ENCODE data around the gene NCOA3.

Gene NCOA3

DNA sequence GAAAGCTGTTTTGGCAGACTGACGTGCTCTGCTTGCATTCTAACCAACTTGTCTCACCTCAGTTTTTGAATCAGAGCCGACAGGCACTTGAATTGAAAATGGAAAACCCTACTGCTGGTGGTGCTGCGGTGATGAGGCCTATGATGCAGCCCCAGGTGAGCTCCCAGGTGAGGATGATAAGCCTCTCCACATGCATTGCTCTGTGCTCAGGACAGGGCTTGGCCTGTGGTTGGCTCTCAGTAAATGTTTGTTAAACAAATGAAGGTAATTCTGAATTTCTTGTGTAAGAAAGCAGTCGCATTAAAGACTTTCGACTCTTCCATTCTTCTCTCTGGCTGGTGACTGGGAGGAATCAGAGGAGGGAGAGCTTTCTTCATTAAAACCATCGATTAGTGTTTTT lies 147.3 kb downstream of the NCOA3 start:
- FAIRE-seq: no peak

DNA sequence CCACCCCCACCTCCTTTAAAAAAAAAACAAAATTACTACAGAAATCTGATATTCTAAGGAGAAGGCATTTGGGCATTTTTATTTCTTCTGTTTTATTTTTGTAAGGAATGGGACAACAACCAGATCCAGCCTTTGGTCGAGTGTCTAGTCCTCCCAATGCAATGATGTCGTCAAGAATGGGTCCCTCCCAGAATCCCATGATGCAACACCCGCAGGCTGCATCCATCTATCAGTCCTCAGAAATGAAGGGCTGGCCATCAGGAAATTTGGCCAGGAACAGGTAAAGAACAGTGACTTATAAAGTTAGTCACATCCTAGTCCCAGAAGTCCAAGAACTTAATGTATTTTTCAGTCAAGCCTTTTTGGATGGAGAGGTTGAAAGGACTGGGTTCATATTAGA lies 150.6 kb downstream of the NCOA3 start:
- FAIRE-seq: no peak

DNA sequence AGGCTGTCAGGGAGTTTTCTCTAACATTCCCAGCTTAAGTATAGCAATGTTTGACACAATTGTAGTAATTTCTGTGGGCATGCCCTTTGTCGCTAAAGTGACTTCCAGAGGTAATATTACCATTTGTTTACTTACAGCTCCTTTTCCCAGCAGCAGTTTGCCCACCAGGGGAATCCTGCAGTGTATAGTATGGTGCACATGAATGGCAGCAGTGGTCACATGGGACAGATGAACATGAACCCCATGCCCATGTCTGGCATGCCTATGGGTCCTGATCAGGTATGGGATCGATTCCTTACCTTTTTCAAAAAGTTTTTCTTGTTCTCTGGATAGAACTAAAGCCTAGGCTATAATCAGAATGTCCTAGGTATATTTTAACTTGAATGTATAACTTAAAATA lies 151.1 kb downstream of the NCOA3 start:
- FAIRE-seq: no peak

DNA sequence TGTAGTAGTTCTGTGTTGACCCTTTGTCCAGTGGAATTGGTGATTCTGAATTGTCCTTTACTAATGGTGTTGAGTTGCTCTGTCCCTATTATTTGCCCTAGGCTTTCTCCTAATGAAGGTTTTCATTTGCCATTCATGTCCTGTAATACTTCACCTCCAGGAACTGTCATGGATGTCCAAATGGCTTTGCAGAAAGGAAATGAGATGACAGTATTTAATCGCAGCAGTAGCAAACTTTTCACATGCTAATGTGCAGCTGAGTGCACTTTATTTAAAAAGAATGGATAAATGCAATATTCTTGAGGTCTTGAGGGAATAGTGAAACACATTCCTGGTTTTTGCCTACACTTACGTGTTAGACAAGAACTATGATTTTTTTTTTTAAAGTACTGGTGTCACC lies 152.2 kb downstream of the NCOA3 start:
- FAIRE-seq: no peak

DNA sequence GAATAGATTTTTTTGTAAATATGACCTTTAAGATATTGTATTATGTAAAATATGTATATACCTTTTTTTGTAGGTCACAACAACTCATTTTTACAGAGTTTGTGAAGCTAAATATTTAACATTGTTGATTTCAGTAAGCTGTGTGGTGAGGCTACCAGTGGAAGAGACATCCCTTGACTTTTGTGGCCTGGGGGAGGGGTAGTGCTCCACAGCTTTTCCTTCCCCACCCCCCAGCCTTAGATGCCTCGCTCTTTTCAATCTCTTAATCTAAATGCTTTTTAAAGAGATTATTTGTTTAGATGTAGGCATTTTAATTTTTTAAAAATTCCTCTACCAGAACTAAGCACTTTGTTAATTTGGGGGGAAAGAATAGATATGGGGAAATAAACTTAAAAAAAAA lies 152.7 kb downstream of the NCOA3 start:
- FAIRE-seq: no peak

DNA sequence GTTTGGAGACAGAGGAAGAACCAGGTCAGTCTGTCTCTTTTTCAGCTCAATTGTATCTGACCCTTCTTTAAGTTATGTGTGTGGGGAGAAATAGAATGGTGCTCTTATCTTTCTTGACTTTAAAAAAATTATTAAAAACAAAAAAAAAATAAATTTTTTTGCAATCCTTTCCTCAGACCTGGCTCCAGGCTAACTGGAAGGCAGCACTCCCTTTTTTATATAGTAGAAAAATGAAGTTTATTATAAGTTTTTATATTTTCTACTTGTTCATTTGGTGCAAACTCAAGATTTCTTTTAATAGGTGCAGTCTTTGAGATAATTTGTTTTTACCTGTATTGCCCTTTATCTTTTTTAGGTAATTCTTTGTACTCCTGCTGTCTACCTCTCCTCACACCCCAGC lies 153.9 kb downstream of the NCOA3 start:
- no peak for FAIRE-seq

DNA sequence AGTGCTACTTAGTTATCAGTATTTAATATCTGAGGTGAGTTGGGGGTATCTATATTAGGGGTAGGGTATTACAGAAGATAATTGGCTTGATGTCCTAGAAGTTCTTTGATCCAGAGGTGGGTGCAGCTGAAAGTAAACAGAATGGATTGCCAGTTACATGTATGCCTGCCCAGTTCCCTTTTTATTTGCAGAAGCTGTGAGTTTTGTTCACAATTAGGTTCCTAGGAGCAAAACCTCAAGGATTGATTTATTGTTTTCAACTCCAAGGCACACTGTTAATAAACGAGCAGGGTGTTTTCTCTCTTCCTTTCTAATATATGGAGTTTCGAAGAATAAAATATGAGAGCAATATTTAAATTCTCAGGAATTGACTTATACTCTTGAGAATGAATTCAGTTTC lies 154.6 kb downstream of the NCOA3 start:
- FAIRE-seq: no peak

DNA sequence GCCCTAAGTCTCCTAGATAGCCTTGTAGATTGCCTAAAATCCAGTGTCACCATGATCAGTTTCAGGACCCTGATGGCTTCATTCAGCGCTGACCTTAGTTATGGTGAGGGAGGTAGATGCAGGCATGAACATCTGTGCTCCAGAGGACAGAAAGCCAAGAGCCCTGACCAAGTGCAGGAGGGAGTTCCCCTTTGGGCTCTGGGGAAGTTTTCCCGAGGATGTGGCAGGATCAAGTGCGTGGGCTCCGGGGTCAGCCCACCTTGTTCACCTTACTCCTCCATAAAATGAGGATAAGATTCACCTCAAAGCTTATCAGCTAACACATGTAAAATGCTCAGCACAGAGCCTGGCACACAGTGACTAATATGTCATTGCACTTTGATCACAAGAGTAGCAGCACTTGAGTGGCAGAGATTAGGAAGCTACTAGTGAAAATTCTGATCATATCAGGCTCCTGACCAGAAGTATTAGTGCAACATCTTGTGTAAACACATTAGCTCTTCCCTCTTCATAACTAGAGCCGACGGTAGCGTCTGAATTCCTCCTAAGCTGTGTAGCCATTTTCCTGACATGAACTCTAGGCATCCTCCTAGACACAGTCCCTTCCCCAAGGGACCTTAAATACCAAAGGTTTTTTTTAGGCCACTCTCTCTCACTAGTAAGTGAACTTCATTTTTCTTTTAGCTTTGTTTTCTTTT lies 158.4 kb downstream of the NCOA3 start:
- no peak for FAIRE-seq

DNA sequence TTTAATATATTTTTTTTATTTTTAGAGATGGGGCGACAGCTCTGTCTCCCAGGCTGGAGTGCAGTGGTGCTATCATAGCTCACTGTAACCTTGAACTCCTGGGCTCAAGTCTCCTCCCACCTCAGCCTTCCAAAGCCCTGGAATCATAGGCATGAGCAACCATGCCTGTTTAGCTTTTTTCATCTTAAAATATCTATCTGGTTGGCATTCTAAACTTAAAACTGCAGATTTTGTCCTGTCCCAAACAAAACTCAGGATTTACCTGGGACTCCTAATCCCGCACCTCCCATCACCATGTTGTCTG lies 158.9 kb downstream of the NCOA3 start:
- FAIRE-seq: no peak

DNA sequence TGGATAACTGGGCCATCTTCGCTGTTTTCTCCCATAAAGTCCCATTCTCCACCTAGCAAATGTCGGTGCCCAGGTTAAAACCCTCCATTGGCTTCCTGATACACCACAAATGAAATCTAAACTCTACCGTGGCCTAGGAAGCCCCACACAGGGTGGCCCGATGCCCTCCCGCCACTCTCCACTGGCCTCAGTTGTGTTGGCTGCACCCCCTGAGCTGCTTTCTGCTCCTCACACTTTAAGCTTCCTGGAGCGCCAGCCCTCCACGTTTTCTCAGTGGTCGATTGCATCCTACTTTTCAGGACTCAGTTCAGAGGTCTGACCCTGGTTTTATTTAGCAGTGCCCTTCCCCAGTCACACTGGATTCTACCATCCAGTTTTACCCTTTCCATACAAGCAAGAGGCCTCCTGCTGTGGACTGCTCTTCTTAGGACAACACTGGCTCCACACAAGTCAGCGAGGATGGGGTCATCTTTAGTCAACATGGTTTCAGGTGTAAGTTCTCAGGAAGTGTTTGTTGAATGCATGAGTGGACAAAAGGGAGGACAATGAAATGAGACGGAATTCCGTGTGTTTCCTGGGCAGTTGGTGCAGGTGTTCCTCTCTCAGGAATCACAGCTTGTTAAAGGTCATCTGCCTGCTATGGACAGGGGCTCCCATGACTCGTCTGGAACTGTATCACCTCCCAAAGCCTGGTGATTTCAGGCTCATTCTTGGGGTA lies 159.5 kb downstream of the NCOA3 start:
- no peak for FAIRE-seq

DNA sequence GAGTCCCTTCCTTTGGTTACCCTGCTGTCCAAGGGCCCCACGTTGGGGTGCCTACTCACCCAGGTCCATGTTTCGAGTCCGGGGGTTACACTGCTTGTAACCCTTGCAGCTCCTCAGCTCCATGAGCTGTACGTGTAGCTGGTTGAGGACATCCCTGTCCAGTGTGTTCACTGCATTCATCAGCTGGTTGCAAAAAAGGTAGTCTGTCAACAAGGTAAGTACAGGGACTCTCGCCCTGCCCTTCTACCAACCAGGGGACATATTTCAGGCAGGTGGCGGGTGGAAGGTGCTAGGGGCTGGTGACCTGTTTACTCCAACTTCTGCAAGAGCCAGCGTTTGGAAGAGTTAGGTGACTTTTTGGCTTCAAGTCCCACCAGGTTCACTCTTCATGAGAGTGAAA lies 160.0 kb downstream of the NCOA3 start:
- FAIRE-seq: no peak

DNA sequence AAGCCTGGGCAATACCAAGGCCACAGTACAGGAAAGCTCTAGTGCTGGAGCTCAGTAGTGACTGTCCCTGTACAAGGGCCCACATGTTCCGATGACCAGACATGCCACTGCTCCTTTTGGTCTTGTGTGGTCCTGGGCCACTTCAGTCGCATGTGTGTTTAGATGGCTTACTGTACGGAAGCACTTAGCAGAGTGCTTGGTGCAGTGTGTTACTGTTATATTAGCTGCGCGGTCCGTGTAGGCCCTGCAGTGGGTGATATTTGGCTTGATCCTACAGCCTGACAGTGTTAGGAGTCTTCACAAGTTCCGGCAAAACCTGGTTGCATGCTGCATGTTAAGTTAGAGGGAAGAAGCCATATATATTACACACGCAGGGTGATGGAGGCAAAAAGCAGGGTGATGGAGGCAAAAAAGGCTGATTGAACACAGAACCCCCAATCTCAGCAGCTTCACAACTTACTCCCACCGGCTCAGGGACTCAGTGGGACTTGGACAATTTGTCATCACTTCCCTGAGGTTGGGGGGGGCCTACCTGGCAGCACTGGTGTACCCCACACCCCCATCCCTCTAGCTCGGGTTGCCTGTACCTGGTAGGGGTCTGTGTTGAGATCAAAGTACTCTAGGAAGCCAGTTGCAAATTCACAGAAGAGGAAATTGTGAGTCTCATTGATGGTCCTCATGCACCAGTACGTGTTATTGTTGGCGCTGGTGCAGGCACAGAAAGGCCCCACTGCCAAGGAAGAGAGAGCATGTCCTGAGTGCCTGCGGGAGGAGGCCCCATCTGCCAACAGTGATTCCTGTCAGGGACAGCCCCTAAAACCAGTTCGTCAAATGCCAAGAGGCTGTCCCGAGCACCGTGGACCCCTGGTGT lies 161.0 kb downstream of the NCOA3 start:
- FAIRE-seq: no peak

DNA sequence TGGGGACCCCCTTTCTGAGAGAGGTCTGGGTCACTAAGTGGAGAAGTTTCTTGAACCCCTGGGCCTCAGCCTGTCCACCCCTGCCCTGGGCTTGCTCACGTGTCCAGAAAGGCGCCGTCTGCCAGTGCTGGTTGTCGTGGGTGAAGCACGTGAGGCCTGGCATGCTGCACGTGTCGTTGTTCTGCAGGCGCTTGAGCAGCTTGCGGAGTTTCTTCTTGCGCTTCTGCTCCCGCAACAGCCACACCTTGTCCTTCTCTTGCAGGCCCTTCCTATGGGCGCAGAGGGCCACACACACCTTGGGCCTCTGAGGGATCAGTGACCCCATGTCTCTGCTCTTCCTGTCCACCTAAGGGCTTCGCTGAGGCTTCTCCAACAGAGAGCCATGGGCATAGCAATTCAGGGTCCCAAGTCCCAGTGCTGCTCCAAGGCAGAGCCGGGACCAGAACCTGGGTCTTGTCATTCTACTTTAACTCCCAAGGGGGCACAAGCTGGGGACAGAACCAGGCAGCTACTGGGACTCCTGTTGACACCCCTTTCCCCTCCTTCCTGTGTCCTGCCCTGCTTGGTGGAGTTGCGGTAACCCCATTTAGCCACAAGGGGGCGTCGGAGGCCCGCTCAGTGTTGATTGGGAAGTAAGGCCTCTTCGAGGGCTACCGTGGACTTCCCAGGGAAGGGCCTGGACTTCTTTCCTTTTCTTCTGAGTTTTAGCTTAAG lies 161.8 kb downstream of the NCOA3 start:
- no peak for FAIRE-seq

DNA sequence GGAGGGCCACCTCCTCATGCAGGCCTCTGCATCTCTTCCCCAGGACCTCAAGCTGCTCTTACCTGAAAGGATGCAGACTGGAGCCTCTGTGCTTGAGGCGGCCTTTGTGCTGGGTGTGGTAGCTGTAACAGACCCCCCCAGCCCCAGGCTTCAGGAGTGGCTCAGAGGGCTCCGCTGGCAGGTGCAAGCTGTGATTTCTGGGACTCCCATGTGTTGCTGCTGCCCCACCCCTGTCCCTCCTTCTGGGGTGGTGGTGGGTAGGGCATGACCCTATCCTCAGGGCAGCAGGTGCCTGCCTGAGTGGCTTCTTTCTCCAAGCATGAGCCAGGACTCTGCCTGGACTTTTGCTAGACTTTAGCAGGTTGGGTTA lies 162.4 kb downstream of the NCOA3 start:
- no peak for FAIRE-seq

DNA sequence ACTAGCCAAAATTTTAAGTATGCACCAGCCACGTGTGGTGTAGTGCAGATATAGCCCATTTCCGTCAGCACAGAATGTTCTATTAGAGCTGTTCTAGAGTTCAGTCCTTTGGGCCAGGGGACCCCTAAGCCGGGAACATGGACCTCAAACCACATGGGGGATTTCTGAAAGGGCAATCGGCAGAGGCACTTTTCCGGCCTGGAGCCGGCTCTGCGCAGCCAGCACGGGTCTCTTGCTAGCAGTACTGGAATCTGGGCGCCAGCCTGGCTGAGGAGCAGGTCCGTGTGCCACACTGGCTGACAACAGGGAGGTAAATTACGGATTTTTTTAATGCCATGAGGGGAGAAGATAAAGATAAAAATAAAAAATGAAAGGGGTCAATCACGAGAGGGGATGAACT lies 163.1 kb downstream of the NCOA3 start:
- FAIRE-seq: no peak

DNA sequence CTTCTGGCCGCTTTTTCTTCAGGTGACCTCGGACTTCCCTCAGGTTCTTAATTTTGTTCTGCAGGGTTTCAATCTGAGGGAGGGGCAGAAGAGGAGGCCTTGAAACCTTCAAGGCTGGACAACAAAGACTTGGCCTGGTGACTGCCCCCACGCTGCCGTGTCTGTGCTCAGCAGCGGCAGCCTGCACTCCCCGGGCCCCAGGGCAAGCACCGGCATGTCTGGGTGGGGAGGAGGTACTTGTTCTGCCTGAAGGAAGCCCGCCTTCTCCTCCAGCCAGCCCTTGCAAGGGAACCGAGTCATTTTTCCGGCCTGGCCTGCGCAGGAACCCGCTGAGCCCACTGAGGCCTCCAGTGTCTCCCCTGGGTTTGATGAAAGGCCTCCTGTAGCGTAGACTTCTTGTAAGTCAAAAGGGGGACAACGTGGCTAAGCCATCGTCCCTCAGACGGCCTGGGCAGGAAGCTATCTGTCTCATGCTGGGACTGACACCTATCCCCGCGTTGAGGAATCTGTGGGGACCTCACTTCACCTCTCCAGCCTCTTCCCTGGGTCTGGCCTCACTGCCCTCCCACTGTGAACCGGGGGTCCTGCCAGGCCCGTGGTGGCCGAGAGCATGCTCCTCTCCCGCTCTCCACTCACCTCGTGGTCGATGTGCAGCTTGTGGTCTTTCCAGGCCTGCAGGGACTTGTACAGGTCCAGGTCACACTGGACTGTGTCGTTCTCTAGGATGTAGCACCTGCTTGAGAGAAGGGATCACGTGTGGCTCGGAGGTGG lies 163.7 kb downstream of the NCOA3 start:
- FAIRE-seq: no peak

DNA sequence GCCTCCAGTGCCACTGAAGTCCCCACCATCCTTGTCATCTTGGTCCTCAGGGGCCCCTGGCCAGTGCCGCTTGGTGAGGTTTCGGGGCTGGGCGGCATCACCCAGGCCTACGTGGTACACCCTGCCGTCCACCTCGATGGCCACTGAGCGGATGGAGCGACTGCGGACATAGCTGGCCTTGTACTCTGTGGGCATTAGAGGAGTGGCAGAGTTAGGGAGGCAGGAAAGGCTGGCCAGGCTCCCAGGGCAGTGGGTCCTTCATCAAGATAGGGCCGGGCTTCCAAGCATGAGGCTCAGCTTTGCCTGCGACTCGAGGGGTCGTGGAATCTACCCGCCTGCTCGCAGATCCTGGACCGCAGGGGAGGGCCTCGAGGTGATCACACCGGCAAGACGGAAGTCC lies 164.6 kb downstream of the NCOA3 start:
- no peak for FAIRE-seq

DNA sequence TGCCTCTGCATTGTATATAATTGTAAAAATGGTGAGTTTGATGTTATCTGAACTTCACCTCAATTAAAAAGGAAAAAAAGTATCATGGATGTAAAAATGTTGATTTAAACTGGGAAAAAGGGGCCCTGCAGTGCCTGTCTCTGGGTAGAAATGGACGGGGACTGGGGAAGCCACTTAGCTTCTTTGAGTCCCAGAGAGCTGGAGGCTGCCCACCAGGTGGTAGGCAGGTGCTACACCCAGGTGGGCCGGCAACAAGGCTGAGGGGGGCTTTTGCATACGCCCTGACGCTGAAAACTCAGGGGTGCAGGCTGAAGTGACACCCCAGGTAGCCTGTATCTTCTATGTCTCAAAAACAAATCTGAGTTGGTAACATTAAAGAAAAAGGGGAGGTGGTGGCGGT lies 165.4 kb downstream of the NCOA3 start:
- FAIRE-seq: no peak

DNA sequence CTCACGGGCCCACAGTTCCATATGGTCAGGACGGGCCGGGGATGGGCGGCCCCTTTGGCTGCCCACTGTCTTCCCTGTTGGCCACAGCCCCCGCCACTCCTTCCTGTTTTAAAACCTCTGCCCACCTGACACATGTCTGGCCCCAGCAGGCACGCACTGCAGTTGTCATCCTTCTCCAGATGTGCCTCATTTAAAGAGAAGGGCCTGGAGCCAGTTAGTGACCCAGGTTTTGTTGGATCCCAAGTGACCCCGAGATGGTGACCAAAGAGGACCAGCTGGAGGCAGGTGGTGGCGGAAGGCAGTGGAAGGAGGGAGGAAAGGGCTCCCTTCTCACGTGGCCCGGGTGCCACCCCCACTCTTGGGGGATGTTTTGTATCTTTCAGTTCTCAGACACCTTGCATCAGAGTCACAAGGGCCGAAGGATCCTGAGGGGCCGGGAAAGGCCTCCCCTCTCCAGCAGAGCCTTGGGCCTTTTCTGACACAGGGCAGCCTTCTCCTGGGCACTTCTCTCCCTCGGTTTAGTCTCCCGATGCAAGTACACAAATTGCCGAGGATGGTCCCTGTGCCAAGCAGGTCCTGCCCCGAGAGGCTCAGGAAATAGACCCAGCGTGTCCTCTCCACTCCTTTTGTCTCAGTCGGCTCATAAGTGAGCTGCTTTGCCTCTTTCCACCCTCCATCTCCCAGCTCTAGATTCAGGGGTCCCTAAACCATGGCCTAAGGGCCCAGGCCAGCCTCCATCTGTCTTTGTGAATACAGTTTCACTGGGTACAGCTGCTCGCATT lies 166.0 kb downstream of the NCOA3 start:
- no peak for FAIRE-seq

DNA sequence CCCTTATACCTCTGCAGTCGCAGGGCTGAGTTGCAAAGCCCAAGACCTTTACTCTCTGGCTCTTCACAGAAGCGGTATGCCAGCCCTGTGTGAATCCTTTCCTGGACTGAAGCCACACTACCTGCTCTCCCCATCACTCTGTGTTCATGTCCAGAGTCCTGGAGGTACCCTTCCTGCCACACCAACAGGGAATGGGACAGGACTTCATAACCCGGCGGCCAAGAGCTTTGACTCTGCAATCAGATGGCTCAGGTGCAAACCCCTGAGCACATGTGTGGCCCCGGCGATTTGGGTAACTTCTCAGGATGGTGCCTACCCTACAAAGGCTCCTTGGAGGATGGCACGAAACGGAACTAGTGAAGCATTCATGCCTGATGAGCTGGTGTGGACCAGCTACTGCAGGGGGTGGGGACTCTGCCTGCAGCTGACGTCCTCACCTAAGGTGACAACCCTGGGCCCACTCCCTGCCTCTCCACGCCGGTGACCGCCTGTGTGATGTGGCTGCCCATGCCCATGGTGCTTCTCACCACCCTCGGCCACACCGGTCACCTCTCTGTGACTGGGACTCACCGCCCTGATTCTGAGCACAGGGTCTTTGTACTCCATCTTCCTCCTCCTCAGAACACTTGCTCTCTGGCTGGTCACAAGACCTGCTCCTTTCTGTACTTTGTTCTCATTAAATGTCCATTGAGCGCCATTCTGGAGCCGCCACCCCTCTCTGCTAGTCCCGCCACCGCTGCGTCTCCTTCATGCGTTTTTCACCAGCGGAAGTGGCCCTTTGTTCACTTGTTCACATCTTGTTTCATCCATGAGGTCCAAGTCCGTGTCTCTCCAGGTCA lies 166.8 kb downstream of the NCOA3 start:
- no peak for FAIRE-seq

DNA sequence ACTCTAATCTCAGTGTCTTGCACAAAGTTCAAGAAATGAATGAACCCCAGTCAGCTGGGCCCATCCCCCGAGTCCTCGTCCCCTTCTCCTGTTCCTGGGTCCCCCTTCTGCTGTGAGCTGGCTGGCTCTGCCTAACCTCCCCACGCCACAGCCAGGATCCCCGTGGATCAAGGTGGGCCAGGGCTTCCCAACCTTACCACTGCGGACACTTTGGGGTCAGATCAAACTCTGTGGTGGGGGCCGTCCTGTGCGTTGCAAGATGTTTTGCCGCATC lies 167.4 kb downstream of the NCOA3 start:
- no peak for FAIRE-seq

Measured in TTC549 (cell line).